NB4 (cell line): Measurements from ENCODE around the gene PCP4L1.

Experiments used
- CTCF ChIP-seq: IDR thresholded peaks from one replicate; pipeline ENCODE4 v1.5.1; 2012; ENCODE audit warnings: low read depth, low read length
- MAX ChIP-seq: IDR thresholded peaks from 2 replicates; pipeline ENCODE4 v1.6.1; 2011; ENCODE audit warnings: low read depth, low read length
- POLR2A ChIP-seq: IDR thresholded peaks from 2 replicates; pipeline ENCODE4 v1.6.1; 2011; ENCODE audit warnings: mild to moderate bottlenecking; ENCODE audit not compliant: insufficient read length; ENCODE audit errors: extremely low read depth

GRCh38 chr1:161307230-161307768, 48.8 kb downstream of the PCP4L1 start:
- TF ChIP-seq CTCF (no peak), POLR2A (no peak), MAX (no peak)
